IMR-90 (cell line): Measurements from ENCODE around the gene CNPPD1. TPM values are rescaled to one million over a fixed set of nuclear protein-coding genes. Genes with fewer than 3 reads are reported as not detected.

Experiments
- ATAC-seq: fragments of 200-7000 bp; cut with Tn5 transposase; 2 replicates; pipeline ENCODE4 v1.9.1; 2020; ENCODE audit warnings: low read depth, mild to moderate bottlenecking, moderate library complexity
- BruUV-seq: library from RNA; stranded (reverse); fragments of 400-500 nt; replicated peaks from 2 replicates; lab custom pipeline; 2021; lab: Mats Ljungman, UMichigan
- CTCF ChIA-PET: fragments of 300-600 bp; formaldehyde crosslinking; extraction: SDS; loops from one replicate; lab custom pipeline; 2021; ENCODE audit warnings: antibody characterized with exemption; lab: Yijun Ruan, JAX
- POLR2A ChIA-PET: fragments of 300-600 bp; sonication (Branson Sonifier 250); formaldehyde crosslinking; loops from one replicate; lab custom pipeline; 2022; ENCODE audit warnings: antibody characterized with exemption; ENCODE audit not compliant: unreplicated experiment; lab: Charles Lee
- DNase-seq: peaks from one replicate; pipeline ENCODE4 v3.0.0; 2013
- H2AFZ ChIP-seq: replicated peaks from 2 replicates; pipeline ENCODE3; 2013; ENCODE audit warnings: low read length, mild to moderate bottlenecking; ENCODE audit not compliant: poor library complexity
- H2AK5ac ChIP-seq: 2 replicates; pipeline ENCODE4 v1.6.1; 2013; ENCODE audit warnings: low read depth, low read length, inconsistent platforms
- H2AK9ac ChIP-seq: replicated peaks from 2 replicates; pipeline ENCODE3; 2013; ENCODE audit warnings: mild to moderate bottlenecking, low read depth, low read length, moderate library complexity; ENCODE audit not compliant: poor library complexity
- H2BK120ac ChIP-seq: 2 replicates; pipeline ENCODE4 v1.6.1; 2013; ENCODE audit warnings: low read depth, low read length, inconsistent platforms
- H2BK15ac ChIP-seq: 3 replicates; pipeline ENCODE4 v1.6.1; 2013; ENCODE audit warnings: low read depth, low read length, inconsistent platforms
- H2BK20ac ChIP-seq: 2 replicates; pipeline ENCODE4 v1.6.1; 2013; ENCODE audit warnings: low read depth, mild to moderate bottlenecking, inconsistent platforms, low read length, moderate library complexity
- H2BK5ac ChIP-seq: 2 replicates; pipeline ENCODE4 v1.6.1; 2013; ENCODE audit warnings: mild to moderate bottlenecking, low read depth, low read length, inconsistent platforms; ENCODE audit not compliant: poor library complexity, severe bottlenecking
- H3K14ac ChIP-seq: replicated peaks from 2 replicates; pipeline ENCODE4 v1.6.1; 2013; ENCODE audit warnings: low read depth, low read length, inconsistent platforms
- H3K18ac ChIP-seq: 2 replicates; pipeline ENCODE4 v1.6.1; 2013; ENCODE audit warnings: low read depth, low read length, control low read depth
- H3K23ac ChIP-seq: 2 replicates; pipeline ENCODE4 v1.6.1; 2013; ENCODE audit warnings: low read depth, low read length, inconsistent platforms
- H3K27ac ChIP-seq: 2 replicates; pipeline ENCODE4 v1.5.1; 2013; ENCODE audit warnings: mild to moderate bottlenecking, control low read depth, low read length; ENCODE audit not compliant: insufficient read depth
- H3K27me3 ChIP-seq: 2 replicates; pipeline ENCODE4 v1.6.1; 2013; ENCODE audit warnings: low read length; ENCODE audit not compliant: control insufficient read depth, insufficient read depth
- H3K36me3 ChIP-seq: 2 replicates; pipeline ENCODE4 v1.6.1; 2013; ENCODE audit warnings: low read length, mixed read lengths; ENCODE audit not compliant: control insufficient read depth, insufficient read depth
- H3K4ac ChIP-seq: 2 replicates; pipeline ENCODE4 v1.6.1; 2013; ENCODE audit warnings: low read depth, low read length, inconsistent platforms
- H3K4me1 ChIP-seq: 2 replicates; pipeline ENCODE4 v1.6.1; 2013; ENCODE audit warnings: low read length, mixed read lengths; ENCODE audit not compliant: control insufficient read depth, insufficient read depth
- H3K4me2 ChIP-seq: 2 replicates; pipeline ENCODE4 v1.6.1; 2013; ENCODE audit warnings: low read depth, mild to moderate bottlenecking, control low read depth, low read length, moderate library complexity
- H3K4me3 ChIP-seq: 2 replicates; pipeline ENCODE4 v1.5.1; 2013; ENCODE audit warnings: low read depth, mild to moderate bottlenecking, control low read depth, low read length, moderate library complexity; ENCODE audit not compliant: insufficient read depth
- H3K56ac ChIP-seq: 2 replicates; pipeline ENCODE4 v1.6.1; 2013; ENCODE audit warnings: low read length, inconsistent platforms; ENCODE audit not compliant: insufficient read depth; ENCODE audit errors: extremely low read depth
- H3K79me1 ChIP-seq, 2 experiments: 2 replicates each; pipeline ENCODE4 v1.6.1; 2013; ENCODE audit warnings: low read length in 2 of 2, inconsistent platforms in 1 of 2, low read depth in 1 of 2
- H3K9ac ChIP-seq: 2 replicates; pipeline ENCODE4 v1.6.1; 2013; ENCODE audit warnings: low read depth, low read length, control low read depth
- H3K9me1 ChIP-seq: 2 replicates; pipeline ENCODE4 v1.6.1; 2013; ENCODE audit warnings: low read length, inconsistent platforms; ENCODE audit not compliant: insufficient read depth
- H3K9me3 ChIP-seq: 2 replicates; pipeline ENCODE4 v1.6.1; 2013; ENCODE audit warnings: low read length; ENCODE audit not compliant: control insufficient read depth, insufficient read depth
- H4K20me1 ChIP-seq: 2 replicates; pipeline ENCODE4 v1.6.1; 2013; ENCODE audit warnings: low read length, inconsistent platforms; ENCODE audit not compliant: insufficient read depth
- H4K5ac ChIP-seq: 2 replicates; pipeline ENCODE4 v1.6.1; 2013; ENCODE audit warnings: mild to moderate bottlenecking, low read depth, low read length, control low read depth
- H4K8ac ChIP-seq, 2 experiments: 2 replicates each; pipeline ENCODE4 v1.6.1; 2013; ENCODE audit warnings: low read depth in 2 of 2, low read length in 2 of 2, control low read depth in 1 of 2, inconsistent platforms in 1 of 2
- H4K91ac ChIP-seq: 2 replicates; pipeline ENCODE4 v1.6.1; 2013; ENCODE audit warnings: low read depth, low read length, inconsistent platforms; ENCODE audit not compliant: insufficient read depth
- BHLHE40 ChIP-seq: fragments of 150-350 bp; IDR thresholded peaks from 2 replicates; pipeline ENCODE4 v1.6.1; 2016; ENCODE audit warnings: mild to moderate bottlenecking, low read depth, low read length
- CEBPB ChIP-seq: IDR thresholded peaks from 2 replicates; pipeline ENCODE4 v1.6.1; 2012; ENCODE audit warnings: low read depth, low read length, improper control_type of control experiment
- CHD1 ChIP-seq: IDR thresholded peaks from 2 replicates; pipeline ENCODE4 v1.6.1; 2012; ENCODE audit warnings: low read depth, low read length, improper control_type of control experiment
- CTCF ChIP-seq: conservative IDR thresholded peaks from 2 replicates; pipeline ENCODE4 v1.5.1; 2012; ENCODE audit warnings: mild to moderate bottlenecking, low read depth, low read length, improper control_type of control experiment
- ELK1 ChIP-seq: fragments of 150-350 bp; IDR thresholded peaks from 2 replicates; pipeline ENCODE4 v1.6.1; 2016; ENCODE audit warnings: low read depth, mild to moderate bottlenecking, low read length, moderate library complexity, borderline replicate concordance
- FOS ChIP-seq: fragments of 150-350 bp; IDR thresholded peaks from 2 replicates; pipeline ENCODE4 v1.6.1; 2016; ENCODE audit warnings: low read depth, low read length
- MAFK ChIP-seq: IDR thresholded peaks from 2 replicates; pipeline ENCODE4 v1.6.1; 2012; ENCODE audit warnings: low read depth, low read length, improper control_type of control experiment
- MAZ ChIP-seq: IDR thresholded peaks from 2 replicates; pipeline ENCODE4 v1.6.1; 2012; ENCODE audit warnings: low read depth, mild to moderate bottlenecking, low read length, improper control_type of control experiment, moderate library complexity, borderline replicate concordance
- MXI1 ChIP-seq: IDR thresholded peaks from 2 replicates; pipeline ENCODE4 v1.6.1; 2012; ENCODE audit warnings: low read depth, mild to moderate bottlenecking, low read length, moderate library complexity, borderline replicate concordance
- NFE2L2 ChIP-seq: fragments of 150-350 bp; IDR thresholded peaks from 2 replicates; pipeline ENCODE4 v1.6.1; 2016; ENCODE audit warnings: low read depth, mild to moderate bottlenecking, low read length
- POLR2A ChIP-seq: IDR thresholded peaks from 2 replicates; pipeline ENCODE4 v1.6.1; 2012; ENCODE audit warnings: mild to moderate bottlenecking, low read depth, low read length
- RAD21 ChIP-seq: IDR thresholded peaks from 2 replicates; pipeline ENCODE4 v1.6.1; 2012; ENCODE audit warnings: low read length, improper control_type of control experiment
- RCOR1 ChIP-seq: IDR thresholded peaks from 2 replicates; pipeline ENCODE4 v1.6.1; 2012; ENCODE audit warnings: mild to moderate bottlenecking, low read length, improper control_type of control experiment; ENCODE audit not compliant: insufficient replicate concordance
- RFX5 ChIP-seq: IDR thresholded peaks from 2 replicates; pipeline ENCODE4 v1.8.0; 2012; ENCODE audit warnings: low read depth, mild to moderate bottlenecking, low read length, moderate library complexity
- SMC3 ChIP-seq: fragments of 150-350 bp; IDR thresholded peaks from 2 replicates; pipeline ENCODE4 v1.6.1; 2016; ENCODE audit warnings: low read depth, mild to moderate bottlenecking, antibody characterized with exemption, low read length, moderate library complexity
- USF2 ChIP-seq: fragments of 150-350 bp; IDR thresholded peaks from 2 replicates; pipeline ENCODE4 v1.6.1; 2017; ENCODE audit warnings: mild to moderate bottlenecking, antibody characterized with exemption, low read length, low read depth
- WGBS, 2 experiments: methylation state at CpG; one replicate each; pipeline versions ENCODE4 v1.1.5 to v1.1.7; 2013; ENCODE audit warnings: missing lambda C conversion rate in 2 of 2; ENCODE audit not compliant: insufficient read length in 1 of 2; ENCODE audit errors: extremely low coverage in 2 of 2; 5-methylcytosine and 5-hydroxymethylcytosine counted together
- dilution Hi-C: fragments of 300-500 bp; cut with HindIII; formaldehyde crosslinking; loops from one replicate; pipeline ENCODE4 v1.14.3; 2018; ENCODE audit warnings: low sequenced_read_pairs; ENCODE audit not compliant: unreplicated experiment
- in situ Hi-C: fragments of 300-500 bp; cut with MboI; formaldehyde crosslinking; loops from 3 replicates; pipeline ENCODE4 v1.14.3; 2019; ENCODE audit warnings: low sequenced_read_pairs, inconsistent platforms, mixed read lengths
- intact Hi-C: fragments of 100-400 bp; cut with micrococcal nuclease; formaldehyde crosslinking; loops from 2 replicates; pipeline ENCODE4 v1.10.0; 2022
- polyA plus RNA-seq, 3 experiments: library from polyadenylated mRNA; depleted of rRNA; stranded (reverse); fragments of >200 nt; gene quantifications; 2 replicates each; pipeline ENCODE4 v1.2.3, GENCODE V29; 2012; ENCODE audit warnings: low replicate concordance in 1 of 3
- total RNA-seq: library from RNA; depleted of rRNA; stranded (reverse); fragments of >200 nt; gene quantifications from 2 replicates; pipeline ENCODE4 v1.2.3, GENCODE V29; 2012

CNPPD1 gene
- total and polyA plus RNA-seq, 2 of the 4 experiments (the other 2 are of a cell fraction), result 11.1 to 29.2 TPM

- intact Hi-C loops (no loop called here), dilution Hi-C loops (no loop called here), in situ Hi-C loops (no loop called here)
- Histone ChIP-seq H3K27ac (no peak overlapping the region; the same call in 1 of the 2 replicates), H2BK20ac (no peak overlapping the region), H3K4me3 (peak overlapping the region; percentile 82), H2BK15ac (no peak overlapping the region), H3K9ac (peak overlapping the region; percentile 98), H4K20me1 (no peaks in the 10 kb centered on the region), H3K4ac (no peak overlapping the region), H3K9me3 (no peaks in the 10 kb centered on the region), H3K56ac (no peak overlapping the region), H2AK5ac (no peak overlapping the region), H3K36me3 (0 out of 2 replicates have a peak, but pooled peaks cover 3% of the 10 kb centered on the region), H3K4me1 (peaks cover 2% of the 10 kb centered on the region; the same call in 1 of the 2 replicates), H4K91ac (no peak overlapping the region), H3K18ac (no peak overlapping the region), H3K27me3 (no peaks in the 10 kb centered on the region), H3K9me1 (no peaks in the 10 kb centered on the region; the same call in 1 of the 2 replicates), H3K14ac (peak overlapping the region; percentile 44), H2BK5ac (no peak overlapping the region), H4K5ac (no peak overlapping the region), H4K8ac (peak overlapping the region; percentile 41 to 83; a peak in 3 of 4 replicates), H3K4me2 (peak overlapping the region; percentile 55), H2AFZ (peak overlapping the region; percentile 99), H2BK120ac (no peak overlapping the region), H3K23ac (peak overlapping the region; percentile 8; the same call in 1 of the 2 replicates), H3K79me1 (peaks cover 5 to 17% of the 10 kb centered on the region in 2 experiments; a peak in 2 of 4 replicates), H2AK9ac (peak overlapping the region; percentile 56)
- no TSS peak for BruUV-seq
- DNase-seq (no peak), ATAC-seq (no peak)
- TF ChIP-seq NFE2L2 (no peak), MAFK (no peak), MXI1 (no peak), CHD1 (no peak), SMC3 (no peak), CTCF (no peak), RAD21 (no peak), ELK1 (no peak), MAZ (no peak), BHLHE40 (no peak), USF2 (no peak), FOS (no peak), RCOR1 (no peak), POLR2A (no peak), RFX5 (no peak), CEBPB (no peak)
- CTCF ChIA-PET, result no interaction called here
- POLR2A ChIA-PET, result no interaction called here
- 81% methylated on average over 2 of the region's 4 CpGs; no CpG with 5 or more reads in 1 of the 2 experiments for WGBS, 2 experiments
Measured at GRCh38 chr2:219161097-219161496, 15.6 kb downstream of the CNPPD1 start.
